Suppressor macrophage treated with lipopolysaccharide for 4 hours (primary cell): ENCODE results near the gene LRWD1.
A peak's percentile ranks its signal among the peaks of the same experiment; 100 is the strongest.
"Not testable (repeated sequence)": the region's sequence is repeated elsewhere in the genome, so short reads cannot be mapped to it uniquely, and the experiment has no call there.

ENCODE experiments used
- DNase-seq: peaks from one replicate; pipeline ENCODE4 v3.0.0-alpha.2; 2020

LRWD1 gene

DNA sequence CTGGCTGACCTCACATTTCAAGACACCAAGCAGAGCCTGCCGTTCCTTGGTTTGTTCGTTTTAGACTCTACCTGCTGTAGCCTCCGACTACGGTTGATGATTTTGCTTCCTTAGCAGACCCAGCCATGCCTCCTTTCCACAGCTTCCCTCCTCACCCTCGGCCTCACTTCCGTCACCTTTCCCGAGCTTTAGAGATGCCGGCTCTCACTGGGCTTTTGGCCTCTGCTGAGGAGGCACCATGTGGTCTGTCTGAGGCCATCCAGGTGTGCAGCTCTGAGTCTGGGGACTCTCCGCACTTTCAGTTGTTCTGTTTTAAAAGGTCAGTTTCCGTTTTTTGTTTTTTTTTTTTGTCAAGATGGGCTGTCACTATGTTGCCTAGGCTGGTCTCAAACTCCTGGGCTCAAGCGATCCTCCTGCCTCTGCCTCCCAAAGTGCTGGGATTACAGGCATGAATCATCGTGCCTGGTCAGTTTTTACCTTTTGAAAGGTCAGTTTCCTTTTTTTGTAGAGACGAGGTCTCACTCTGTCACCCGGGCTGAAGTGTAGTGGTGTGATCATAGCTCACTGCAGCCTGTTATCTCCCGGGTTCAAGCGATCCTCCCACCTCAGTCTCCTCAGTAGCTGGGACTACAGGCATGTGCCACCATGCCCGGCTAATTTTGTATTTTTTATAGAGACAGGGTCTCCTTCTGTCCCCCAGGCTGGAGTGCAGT lies 19.7 kb upstream of the LRWD1 start:
- DNase-seq: no peak

DNA sequence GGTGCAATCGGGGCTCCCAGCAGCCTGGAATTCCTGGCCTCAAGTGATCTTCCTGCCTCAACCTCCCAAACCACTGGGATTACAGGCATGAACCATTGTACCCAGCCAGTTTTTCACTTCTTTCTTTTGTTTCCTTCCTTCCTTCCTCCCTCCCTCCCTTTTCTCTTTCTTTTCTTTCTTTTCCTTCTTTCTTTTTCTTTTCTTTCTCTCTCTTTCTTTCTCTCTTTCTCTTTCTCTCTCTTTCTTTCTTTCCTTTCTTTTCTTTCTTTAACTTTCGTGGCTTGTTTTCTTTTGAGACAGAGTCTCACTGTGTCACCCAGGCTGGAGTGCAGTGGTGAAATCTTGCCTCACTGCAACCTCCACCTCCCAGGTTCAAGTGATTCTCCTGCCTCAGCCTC lies 19.1 kb upstream of the LRWD1 start:
- DNase-seq: no peak

- DNase-seq: no peak
Observed at GRCh38 chr7:102446387-102447156, 18.2 kb upstream of the LRWD1 start.

DNA sequence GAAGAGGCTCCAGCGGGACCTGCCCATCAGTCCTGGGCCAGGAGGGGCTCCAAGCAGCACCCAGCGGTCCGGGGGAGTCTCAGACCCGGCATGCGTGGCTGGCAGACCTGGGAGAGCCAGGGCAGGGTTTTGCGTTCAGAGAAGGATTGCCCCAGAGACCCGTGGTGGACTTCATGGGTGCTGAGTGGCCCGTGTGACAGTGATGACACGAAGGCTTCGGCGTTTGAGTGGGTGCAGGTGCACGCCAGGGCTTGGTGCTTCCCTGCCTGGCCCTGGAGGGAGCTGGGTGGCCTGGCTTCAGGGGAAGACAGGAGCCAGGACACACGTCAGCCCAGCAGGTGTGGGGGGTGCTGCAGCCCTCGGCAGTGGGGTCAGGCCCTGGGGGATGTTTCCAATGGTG lies 17.5 kb upstream of the LRWD1 start:
- DNase-seq: no peak

GRCh38 chr7:102449136-102449535 lies 15.6 kb upstream of the LRWD1 start:
- DNase-seq: no peak

- DNase-seq: peak; percentile 30
Observed at GRCh38 chr7:102450242-102450641, 14.5 kb upstream of the LRWD1 start.

- DNase-seq: no peak
Observed at GRCh38 chr7:102451371-102452054, 13.3 kb upstream of the LRWD1 start.

GRCh38 chr7:102452451-102452850 lies 12.3 kb upstream of the LRWD1 start:
- DNase-seq: no peak

- DNase-seq: no peak
Observed at GRCh38 chr7:102453319-102453718, 11.5 kb upstream of the LRWD1 start.

GRCh38 chr7:102454468-102454867 lies 10.3 kb upstream of the LRWD1 start:
- peak; percentile 40 for DNase-seq

GRCh38 chr7:102454932-102455331 lies 9.9 kb upstream of the LRWD1 start:
- not testable (repeated sequence) for DNase-seq

DNA sequence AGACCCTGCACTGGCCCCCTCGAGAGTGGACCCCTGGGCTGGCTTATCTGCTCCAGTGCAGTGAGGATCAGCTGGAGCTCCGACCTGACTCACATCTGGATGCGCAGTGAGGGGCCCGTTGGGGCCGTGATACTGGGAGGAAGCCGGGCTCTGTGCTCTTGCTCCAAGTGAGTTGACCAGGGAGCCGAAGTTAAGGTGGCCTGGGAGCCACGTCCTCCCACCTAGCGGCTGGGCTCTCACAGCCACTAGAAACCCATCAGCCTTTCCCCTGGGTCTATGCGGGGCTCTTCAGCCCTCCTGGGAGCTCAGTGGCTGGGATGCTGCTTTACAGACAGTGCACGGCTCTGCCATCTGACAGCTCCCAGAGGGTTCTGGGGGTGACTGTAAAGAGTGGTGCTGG lies 9.2 kb upstream of the LRWD1 start:
- DNase-seq: no peak

GRCh38 chr7:102456327-102456726 lies 8.5 kb upstream of the LRWD1 start:
- no peak for DNase-seq

GRCh38 chr7:102457352-102457924 lies 7.3 kb upstream of the LRWD1 start:
- no peak for DNase-seq

DNA sequence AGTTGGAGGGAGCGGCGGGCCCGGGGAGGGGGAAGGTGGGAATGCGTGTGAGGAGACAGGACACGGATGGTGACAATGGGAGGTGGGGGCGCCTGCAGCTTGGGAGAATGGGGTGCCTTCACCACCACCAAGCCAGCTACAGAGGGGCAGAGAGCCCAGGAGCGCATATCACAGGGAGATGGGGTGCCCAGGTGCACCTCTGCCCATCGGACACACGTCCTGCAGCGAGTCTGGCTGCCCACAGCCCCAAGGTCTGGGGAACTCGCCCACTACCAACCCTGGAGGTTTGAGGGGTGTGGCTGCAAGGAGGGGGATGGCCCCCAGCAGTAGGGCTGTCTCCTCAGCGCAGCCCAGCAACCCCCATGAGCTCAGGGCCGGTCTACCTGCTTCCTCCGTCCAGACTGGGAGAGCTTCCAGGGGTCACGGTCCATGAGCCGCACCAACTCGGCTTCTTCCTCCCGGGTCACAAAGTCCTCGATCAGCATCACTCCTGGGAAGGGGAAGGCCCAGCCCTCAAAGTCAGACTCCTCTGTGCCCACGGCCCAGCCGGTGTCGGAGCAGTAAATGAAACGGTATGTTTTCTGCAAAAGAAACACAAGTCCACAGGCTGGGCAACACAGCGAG lies 5.5 kb upstream of the LRWD1 start:
- no peak for DNase-seq

DNA sequence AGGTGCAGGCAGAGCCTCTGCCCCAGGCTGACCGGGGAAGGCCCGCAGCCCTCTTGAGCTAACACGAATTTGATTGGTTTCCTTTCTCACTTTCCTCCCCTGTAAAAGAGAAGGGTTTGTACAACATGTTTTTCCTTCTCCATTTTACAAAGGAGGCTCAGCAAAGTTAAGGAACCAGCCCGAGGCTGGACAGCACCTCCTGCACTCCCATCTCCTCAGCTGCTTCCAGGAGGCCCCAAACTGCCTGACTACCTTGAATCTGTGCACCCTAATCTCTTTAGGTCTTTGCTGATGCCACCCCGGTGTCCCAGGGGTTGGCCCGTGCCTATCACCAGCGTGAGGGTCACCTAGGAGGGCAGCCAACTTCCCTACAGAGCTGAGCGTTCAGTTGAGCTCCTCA lies 4.3 kb upstream of the LRWD1 start:
- DNase-seq: no peak

DNA sequence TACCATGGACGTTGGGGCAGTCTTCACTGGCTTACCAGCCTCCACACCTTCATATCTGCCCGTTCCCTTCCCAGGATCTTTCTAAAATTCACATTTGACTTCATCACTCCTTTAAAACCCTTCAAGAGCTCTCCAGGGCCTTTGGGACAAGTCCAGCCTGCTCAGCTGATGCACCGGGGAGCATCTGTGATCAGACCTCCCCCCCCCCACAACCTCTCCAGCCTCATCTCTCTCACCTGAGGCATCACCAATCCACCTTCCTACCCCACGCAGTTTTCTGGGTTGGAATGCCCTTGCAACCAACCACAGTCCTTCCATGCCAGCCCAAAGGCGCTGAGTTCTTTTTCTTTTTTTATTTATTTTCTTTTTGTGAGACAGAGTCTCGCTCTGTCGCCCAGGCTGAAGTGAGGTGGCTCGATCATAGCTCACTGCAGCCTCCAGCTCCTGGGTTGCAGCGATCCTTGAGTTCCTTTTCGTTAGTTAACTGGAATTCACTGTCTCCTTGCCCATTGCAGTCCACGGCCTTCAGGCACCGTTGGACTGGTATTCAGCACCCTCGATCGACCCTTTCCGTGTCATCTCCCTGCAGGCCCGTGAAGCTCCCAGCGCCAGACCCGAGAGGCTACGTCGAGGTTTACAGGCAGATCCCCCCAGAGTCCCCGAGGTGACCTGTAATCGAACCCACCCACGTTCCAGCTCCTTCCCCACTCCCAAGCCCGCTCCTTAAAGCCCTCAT lies 775 bp upstream of the LRWD1 start:
- DNase-seq: peak; percentile 6

DNA sequence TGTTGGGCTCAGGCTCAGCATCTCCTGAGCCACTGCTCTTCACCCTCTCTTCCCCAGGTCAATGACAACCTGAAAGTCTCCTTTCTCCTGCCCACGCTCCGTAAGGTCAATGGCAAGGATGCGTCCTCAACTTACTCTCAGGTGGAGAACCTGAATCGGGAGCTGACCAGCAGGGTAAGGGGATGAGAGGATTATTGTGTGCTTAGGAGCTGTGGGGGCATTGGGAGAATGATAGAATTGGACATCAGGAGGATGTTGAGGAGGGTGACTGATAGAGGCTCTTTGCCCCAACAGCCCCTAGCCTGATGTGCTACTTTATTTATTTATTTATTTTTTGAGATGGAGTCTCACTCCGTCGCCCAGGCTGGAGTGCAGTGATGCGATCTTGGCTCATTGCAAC lies 1.3 kb downstream of the LRWD1 start:
- no peak for DNase-seq

DNA sequence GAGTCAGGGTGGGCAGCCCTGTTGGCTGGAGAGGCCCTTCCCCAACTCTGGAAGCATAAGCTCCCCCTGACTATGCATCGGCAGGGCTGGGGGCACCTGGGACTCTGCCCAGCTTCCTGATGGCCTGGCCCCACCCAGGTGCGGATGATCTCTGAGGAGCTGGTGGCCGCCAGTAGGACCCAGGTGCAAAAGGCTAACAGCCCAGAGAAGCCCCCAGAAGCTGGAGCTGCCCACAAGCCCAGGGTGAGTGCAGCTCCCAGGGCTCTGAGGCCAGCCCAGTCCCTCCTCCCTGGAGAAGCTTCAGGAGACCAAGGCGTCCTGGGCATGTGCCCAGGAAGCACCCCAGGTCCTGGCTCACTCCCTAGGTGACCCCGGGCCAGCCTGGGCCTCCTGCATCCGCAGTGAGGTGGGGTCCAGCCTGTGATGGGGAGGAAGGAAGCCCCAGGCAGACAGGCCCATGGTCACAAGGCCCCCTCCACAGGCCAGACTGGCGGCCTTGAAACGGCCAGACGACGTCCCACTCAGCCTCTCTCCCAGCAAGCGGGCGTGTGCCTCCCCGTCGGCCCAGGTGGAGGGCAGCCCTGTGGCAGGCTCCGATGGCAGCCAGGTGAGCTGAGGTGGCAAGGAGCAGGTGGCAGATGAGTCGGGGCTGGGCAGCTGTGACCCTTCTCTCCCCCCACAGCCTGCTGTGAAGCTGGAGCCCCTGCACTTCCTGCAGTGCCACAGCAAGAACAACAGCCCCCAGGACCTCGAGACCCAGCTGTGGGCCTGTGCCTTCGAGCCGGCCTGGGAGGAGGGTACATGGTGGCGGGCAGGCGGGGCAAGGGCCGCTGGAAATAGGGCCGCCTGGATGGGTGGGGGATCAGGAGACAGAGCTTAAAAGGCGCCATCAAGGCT lies 3.0 kb downstream of the LRWD1 start:
- DNase-seq: no peak

DNA sequence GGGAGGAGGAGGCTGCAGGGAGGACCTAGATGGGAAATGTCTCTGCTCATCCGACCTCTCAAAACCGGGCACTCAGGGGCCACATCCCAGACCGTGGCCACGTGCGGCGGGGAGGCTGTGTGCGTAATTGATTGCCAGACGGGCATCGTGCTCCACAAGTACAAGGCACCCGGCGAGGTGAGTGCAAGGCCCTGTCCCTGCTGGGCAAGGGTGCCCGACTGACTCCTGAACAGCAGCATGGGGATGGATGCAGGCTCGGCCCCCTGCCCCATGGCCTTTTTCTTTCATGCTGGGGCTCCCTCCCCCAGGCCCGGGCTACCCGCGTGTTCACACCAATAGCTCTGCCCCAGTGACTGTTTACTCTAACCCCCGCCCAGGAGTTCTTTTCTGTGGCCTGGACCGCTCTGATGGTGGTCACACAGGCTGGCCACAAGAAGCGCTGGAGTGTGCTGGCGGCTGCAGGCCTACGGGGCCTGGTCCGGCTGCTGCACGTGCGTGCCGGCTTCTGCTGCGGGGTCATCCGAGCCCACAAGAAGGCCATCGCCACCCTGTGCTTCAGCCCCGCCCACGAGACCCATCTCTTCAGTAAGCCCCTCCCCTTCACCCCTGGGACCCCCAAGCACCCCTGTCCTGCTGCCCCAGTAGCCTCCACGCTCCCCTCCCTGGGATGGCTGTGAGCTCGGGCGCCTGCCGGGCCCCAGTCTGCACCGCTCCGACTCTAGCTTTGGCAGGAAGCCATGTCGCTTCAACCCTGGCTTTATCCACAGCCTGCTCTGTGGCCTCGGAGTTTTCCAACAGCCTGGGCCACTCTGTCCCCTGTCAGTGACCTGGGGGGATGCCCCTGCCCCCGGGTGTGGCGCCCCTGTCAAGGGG lies 3.9 kb downstream of the LRWD1 start:
- no peak for DNase-seq
